ENCODE results near the gene GPR89A. TPM values are rescaled to one million over a fixed set of nuclear protein-coding genes. Genes with fewer than 3 reads are reported as not detected.
"Not testable (repeated sequence)": the region's sequence is repeated elsewhere in the genome, so short reads cannot be mapped to it uniquely, and the experiment has no call there.

GPR89A gene
- polyA plus RNA-seq, 3 donors: 7.2 to 8.1 (median 8.1) TPM

GRCh38 chr1:145665015-145665414 lies 57.2 kb downstream of the GPR89A start:
- H3K9me3 ChIP-seq (replicated peaks in 1 of 2; ENCODE audit: control insufficient read depth in 1 of 2, insufficient read depth in 1 of 2, low read length in 2 of 2); H3K9ac ChIP-seq (ENCODE audit: insufficient read depth, low read length, poor library complexity, severe bottlenecking); H3K4me2 ChIP-seq (replicated peaks; ENCODE audit: extremely low read depth, low read length, poor library complexity, severe bottlenecking); H3K36me3 Mint-ChIP-seq; DNase-seq; H3K27me3 Mint-ChIP-seq (ENCODE audit: low read depth in 3 of 3); H2AFZ ChIP-seq (ENCODE audit: insufficient read depth, low read depth, low read length, poor library complexity, severe bottlenecking); H3K4me3 ChIP-seq (replicated peaks in 1 of 3; ENCODE audit: low read depth in 2 of 3, low read length in 3 of 3); H3K36me3 ChIP-seq (replicated peaks in 1 of 2; ENCODE audit: control insufficient read depth in 1 of 2, insufficient read depth in 2 of 2, low read length in 2 of 2); H3K9me3 Mint-ChIP-seq; H3K79me2 ChIP-seq (ENCODE audit: insufficient read depth, low read length); H3K4me3 Mint-ChIP-seq; H3K27ac ChIP-seq (ENCODE audit: low read depth in 1 of 2, low read length in 2 of 2); H3K4me1 Mint-ChIP-seq; intact Hi-C loops (cut with micrococcal nuclease); H3K27me3 ChIP-seq (ENCODE audit: control insufficient read depth in 2 of 2, insufficient read depth in 2 of 2, low read length in 2 of 2); H3K27ac Mint-ChIP-seq; H3K4me1 ChIP-seq (ENCODE audit: control insufficient read depth in 1 of 2, insufficient read depth in 2 of 2, low read length in 2 of 2); H4K20me1 ChIP-seq (ENCODE audit: insufficient read depth, low read length): not testable (repeated sequence)
- no CpG with 5 or more reads among the region's 4 CpGs for WGBS (ENCODE audit: insufficient coverage)

GRCh38 chr1:145670995-145671745 lies 63.4 kb downstream of the GPR89A start:
- H3K79me2 ChIP-seq (ENCODE audit: insufficient read depth, low read length); H3K36me3 ChIP-seq (replicated peaks in 1 of 2; ENCODE audit: control insufficient read depth in 1 of 2, insufficient read depth in 2 of 2, low read length in 2 of 2); H3K4me2 ChIP-seq (replicated peaks; ENCODE audit: extremely low read depth, low read length, poor library complexity, severe bottlenecking); H2AFZ ChIP-seq (ENCODE audit: insufficient read depth, low read depth, low read length, poor library complexity, severe bottlenecking); H3K27me3 ChIP-seq (ENCODE audit: control insufficient read depth in 2 of 2, insufficient read depth in 2 of 2, low read length in 2 of 2); DNase-seq; H3K4me3 ChIP-seq (replicated peaks in 1 of 3; ENCODE audit: low read depth in 2 of 3, low read length in 3 of 3); H3K9me3 Mint-ChIP-seq; H4K20me1 ChIP-seq (ENCODE audit: insufficient read depth, low read length); H3K4me1 Mint-ChIP-seq; H3K9me3 ChIP-seq (replicated peaks in 1 of 2; ENCODE audit: control insufficient read depth in 1 of 2, insufficient read depth in 1 of 2, low read length in 2 of 2); H3K4me1 ChIP-seq (ENCODE audit: control insufficient read depth in 1 of 2, insufficient read depth in 2 of 2, low read length in 2 of 2); H3K9ac ChIP-seq (ENCODE audit: insufficient read depth, low read length, poor library complexity, severe bottlenecking); H3K27ac Mint-ChIP-seq; H3K27me3 Mint-ChIP-seq (ENCODE audit: low read depth in 3 of 3); intact Hi-C loops (cut with micrococcal nuclease); H3K4me3 Mint-ChIP-seq; H3K27ac ChIP-seq (ENCODE audit: low read depth in 1 of 2, low read length in 2 of 2): not testable (repeated sequence)
- no CpG with 5 or more reads among the region's 3 CpGs for WGBS (ENCODE audit: insufficient coverage)
- H3K36me3 Mint-ChIP-seq: peaks cover 8 to 14% of the 10 kb centered on the region in 2 donors

GRCh38 chr1:145673217-145673616 lies 65.4 kb downstream of the GPR89A start:
- WGBS (ENCODE audit: insufficient coverage): no CpG with 5 or more reads among the region's 1 CpG
- H4K20me1 ChIP-seq (ENCODE audit: insufficient read depth, low read length); H3K36me3 Mint-ChIP-seq: not testable (repeated sequence)

GRCh38 chr1:145684858-145685257 lies 77.1 kb downstream of the GPR89A start:
- H3K4me1 Mint-ChIP-seq; H2AFZ ChIP-seq (ENCODE audit: insufficient read depth, low read depth, low read length, poor library complexity, severe bottlenecking); H3K4me3 Mint-ChIP-seq; H3K27ac Mint-ChIP-seq; H3K27ac ChIP-seq (ENCODE audit: low read depth in 1 of 2, low read length in 2 of 2); H3K27me3 Mint-ChIP-seq (ENCODE audit: low read depth in 3 of 3); H3K4me3 ChIP-seq (replicated peaks in 1 of 3; ENCODE audit: low read depth in 2 of 3, low read length in 3 of 3); DNase-seq; H3K4me1 ChIP-seq (ENCODE audit: control insufficient read depth in 1 of 2, insufficient read depth in 2 of 2, low read length in 2 of 2); H3K9me3 ChIP-seq (replicated peaks in 1 of 2; ENCODE audit: control insufficient read depth in 1 of 2, insufficient read depth in 1 of 2, low read length in 2 of 2); H3K79me2 ChIP-seq (ENCODE audit: insufficient read depth, low read length); H3K27me3 ChIP-seq (ENCODE audit: control insufficient read depth in 2 of 2, insufficient read depth in 2 of 2, low read length in 2 of 2); H4K20me1 ChIP-seq (ENCODE audit: insufficient read depth, low read length); intact Hi-C loops (cut with micrococcal nuclease); H3K36me3 ChIP-seq (replicated peaks in 1 of 2; ENCODE audit: control insufficient read depth in 1 of 2, insufficient read depth in 2 of 2, low read length in 2 of 2); H3K36me3 Mint-ChIP-seq; H3K4me2 ChIP-seq (replicated peaks; ENCODE audit: extremely low read depth, low read length, poor library complexity, severe bottlenecking); H3K9me3 Mint-ChIP-seq; H3K9ac ChIP-seq (ENCODE audit: insufficient read depth, low read length, poor library complexity, severe bottlenecking): not testable (repeated sequence)
- WGBS (ENCODE audit: insufficient coverage): no CpG with 5 or more reads among the region's 3 CpGs

More at GRCh38 chr1:145673217-145673616, 65.4 kb downstream of the GPR89A start:
- H3K27me3 ChIP-seq (ENCODE audit: control insufficient read depth in 2 of 2, insufficient read depth in 2 of 2, low read length in 2 of 2); H3K79me2 ChIP-seq (ENCODE audit: insufficient read depth, low read length); H3K4me1 ChIP-seq (ENCODE audit: control insufficient read depth in 1 of 2, insufficient read depth in 2 of 2, low read length in 2 of 2); H3K9me3 Mint-ChIP-seq; intact Hi-C loops (cut with micrococcal nuclease); H3K27ac ChIP-seq (ENCODE audit: low read depth in 1 of 2, low read length in 2 of 2); H3K9me3 ChIP-seq (replicated peaks in 1 of 2; ENCODE audit: control insufficient read depth in 1 of 2, insufficient read depth in 1 of 2, low read length in 2 of 2); DNase-seq; H3K27ac Mint-ChIP-seq; H3K9ac ChIP-seq (ENCODE audit: insufficient read depth, low read length, poor library complexity, severe bottlenecking); H3K4me3 ChIP-seq (replicated peaks in 1 of 3; ENCODE audit: low read depth in 2 of 3, low read length in 3 of 3); H3K4me2 ChIP-seq (replicated peaks; ENCODE audit: extremely low read depth, low read length, poor library complexity, severe bottlenecking); H3K27me3 Mint-ChIP-seq (ENCODE audit: low read depth in 3 of 3); H2AFZ ChIP-seq (ENCODE audit: insufficient read depth, low read depth, low read length, poor library complexity, severe bottlenecking); H3K4me1 Mint-ChIP-seq; H3K36me3 ChIP-seq (replicated peaks in 1 of 2; ENCODE audit: control insufficient read depth in 1 of 2, insufficient read depth in 2 of 2, low read length in 2 of 2); H3K4me3 Mint-ChIP-seq: not testable (repeated sequence)
